ENCODE data around the gene DGKI. TPM values are rescaled to one million over a fixed set of nuclear protein-coding genes. Genes with fewer than 3 reads are reported as not detected.

The DGKI gene
- total RNA-seq, 4 donors from 2014 or later, result 0.64 to 1.2 (median 1.00) TPM; not detected in 1

- TF ChIP-seq POLR2AphosphoS5 (IDR thresholded peaks at IDR 0.05) (no peak), POLR2A (IDR thresholded peaks at IDR 0.05) (no peak), EP300 (IDR thresholded peaks at IDR 0.05; ENCODE audit: low read depth) (no peak)
- DNase-seq, result no peak
- no peaks in the 10 kb centered on the region for H3K27me3 ChIP-seq
- H3K36me3 ChIP-seq, result no peaks in the 10 kb centered on the region
- intact Hi-C loops (cut with DNase I; ENCODE audit: low total_unique reads) (no loop called here), in situ Hi-C loops (cut with MboI; ENCODE audit: low pct_ligation_motif_present in 1 of 4, low pct_unique_long_range_greater_than_20kb in 1 of 4, low sequenced_read_pairs in 3 of 4) (no loop called here)
- no peaks in the 10 kb centered on the region for H3K9me3 ChIP-seq
- H3K4me3 ChIP-seq, result no peak overlapping the region
- no peaks in the 10 kb centered on the region for H3K4me1 ChIP-seq
- H3K27ac ChIP-seq, result no peak overlapping the region
These were observed 164.2 kb downstream of the DGKI start for GRCh38 chr7:137682596-137682995.

GRCh38 chr7:137681657-137682562 lies 164.9 kb downstream of the DGKI start:
- no peak overlapping the region for H3K27ac ChIP-seq
- in situ Hi-C loops (cut with MboI; ENCODE audit: low pct_ligation_motif_present in 1 of 4, low pct_unique_long_range_greater_than_20kb in 1 of 4, low sequenced_read_pairs in 3 of 4), result no loop called here
- H3K4me1 ChIP-seq, result no peaks in the 10 kb centered on the region
- H3K36me3 ChIP-seq, result no peaks in the 10 kb centered on the region
- 57% methylated on average over 4 to 7 of the region's 7 CpGs for WGBS, 2 donors (ENCODE audit: low coverage in 1 of 2)
- H3K4me3 ChIP-seq, result no peak overlapping the region
- TF ChIP-seq POLR2AphosphoS5 (IDR thresholded peaks at IDR 0.05), result no peak
- no peak for TF ChIP-seq POLR2A (IDR thresholded peaks at IDR 0.05)
- TF ChIP-seq EP300 (IDR thresholded peaks at IDR 0.05; ENCODE audit: low read depth), result no peak
- no peak for TF ChIP-seq CTCF (IDR thresholded peaks at IDR 0.05)
- DNase-seq, result no peak
- H3K9me3 ChIP-seq, result no peaks in the 10 kb centered on the region
- no peaks in the 10 kb centered on the region for H3K27me3 ChIP-seq
- intact Hi-C loops (cut with DNase I; ENCODE audit: low total_unique reads), result no loop called here

GRCh38 chr7:137674551-137675409 lies 172.0 kb downstream of the DGKI start:
- no peaks in the 10 kb centered on the region for H3K36me3 ChIP-seq

GRCh38 chr7:137674048-137674447 lies 172.7 kb downstream of the DGKI start:
- DNase-seq, result no peak
- Histone ChIP-seq H3K27ac (no peak overlapping the region), H3K9me3 (no peaks in the 10 kb centered on the region), H3K27me3 (no peaks in the 10 kb centered on the region), H3K4me1 (no peaks in the 10 kb centered on the region), H3K36me3 (no peaks in the 10 kb centered on the region), H3K4me3 (no peak overlapping the region)
- in situ Hi-C loops (cut with MboI; ENCODE audit: low pct_ligation_motif_present in 1 of 4, low pct_unique_long_range_greater_than_20kb in 1 of 4, low sequenced_read_pairs in 3 of 4) (loop anchor here in 2 of 4 donors (25.0 kb wide), 2 partner anchors 188 to 338 kb away; partner anchors contain the start of gene CREB3L2 (in 2 of the 2)), intact Hi-C loops (cut with DNase I; ENCODE audit: low total_unique reads) (no loop called here)
- 66 to 71% methylated on average over 2 to 3 of the region's 3 CpGs for WGBS, 2 donors (ENCODE audit: low coverage in 1 of 2)
- TF ChIP-seq POLR2AphosphoS5 (IDR thresholded peaks at IDR 0.05), result no peak
- no peak for TF ChIP-seq POLR2A (IDR thresholded peaks at IDR 0.05)
- no peak for TF ChIP-seq EP300 (IDR thresholded peaks at IDR 0.05; ENCODE audit: low read depth)
- no peak for TF ChIP-seq CTCF (IDR thresholded peaks at IDR 0.05)

More at GRCh38 chr7:137674551-137675409, 172.0 kb downstream of the DGKI start:
- DNase-seq, result no peak
- 61 to 80% methylated on average over 10 to 11 of the region's 11 CpGs for WGBS, 2 donors (ENCODE audit: low coverage in 1 of 2)
- no peak overlapping the region for H3K4me3 ChIP-seq
- H3K27me3 ChIP-seq, result no peaks in the 10 kb centered on the region
- intact Hi-C loops (cut with DNase I; ENCODE audit: low total_unique reads) (no loop called here), in situ Hi-C loops (cut with MboI; ENCODE audit: low pct_ligation_motif_present in 1 of 4, low pct_unique_long_range_greater_than_20kb in 1 of 4, low sequenced_read_pairs in 3 of 4) (loop anchor here in 2 of 4 donors (25.0 kb wide), 2 partner anchors 188 to 338 kb away; partner anchors contain the start of gene CREB3L2 (in 2 of the 2))
- TF ChIP-seq POLR2A (IDR thresholded peaks at IDR 0.05) (no peak), EP300 (IDR thresholded peaks at IDR 0.05; ENCODE audit: low read depth) (no peak), POLR2AphosphoS5 (IDR thresholded peaks at IDR 0.05) (no peak), CTCF (IDR thresholded peaks at IDR 0.05) (no peak)
- H3K27ac ChIP-seq, result no peak overlapping the region
- H3K4me1 ChIP-seq, result no peaks in the 10 kb centered on the region
- no peaks in the 10 kb centered on the region for H3K9me3 ChIP-seq
